K562 (cell line): ENCODE data around the gene HARS1. TPM values are rescaled to one million over a fixed set of nuclear protein-coding genes. Genes with fewer than 3 reads are reported as not detected.
A peak's percentile ranks its signal among the peaks of the same experiment; 100 is the strongest.

Experiments
- CBX1 ChIP-seq: sonication (generic); IDR thresholded peaks from 2 replicates; pipeline ENCODE4 v1.6.1; 2016; ENCODE audit warnings: antibody characterized with exemption, low read depth, mild to moderate bottlenecking
- CTBP1 ChIP-seq: fragments of 450-650 bp; IDR thresholded peaks from 2 replicates; pipeline ENCODE4 v1.6.1; 2016; ENCODE audit warnings: borderline replicate concordance
- FOXA3 ChIP-seq, 2 experiments: fragments of 450-650 bp in 1 of 2; sonication (generic) in 1 of 2; formaldehyde crosslinking; IDR thresholded peaks in 1 of 2; conservative IDR thresholded peaks in 1 of 2; 2 replicates each; pipeline versions ENCODE4 v1.4.0 to v1.8.0; 2020 to 2022; ENCODE audit warnings: mild to moderate bottlenecking in 2 of 2, missing genetic modification reagents in 1 of 2
- HMG20A ChIP-seq: fragments of 450-650 bp; formaldehyde crosslinking; conservative IDR thresholded peaks from 2 replicates; pipeline ENCODE4 v1.4.0; 2020; ENCODE audit warnings: mild to moderate bottlenecking, mixed read lengths
- HNRNPH1 ChIP-seq: fragments of 200-400 bp; formaldehyde crosslinking; optimal IDR thresholded peaks from 2 replicates; pipeline ENCODE3; 2017; ENCODE audit warnings: low read depth, mild to moderate bottlenecking, low read length, moderate library complexity
- SMAD4 ChIP-seq: fragments of 250-450 bp; sonication (Bioruptor Pico); conservative IDR thresholded peaks from 2 replicates; pipeline ENCODE4 v1.8.0; 2021; ENCODE audit warnings: inconsistent platforms, mild to moderate bottlenecking, moderate library complexity
- XRCC4 ChIP-seq: IDR thresholded peaks from one replicate; pipeline ENCODE4 v1.6.1; 2011; ENCODE audit not compliant: insufficient read depth, insufficient read length; ENCODE audit errors: extremely low read depth
- ZNF717 ChIP-seq: fragments of 250-450 bp; sonication (Bioruptor Pico); IDR thresholded peaks from 2 replicates; pipeline ENCODE4 v1.5.0; 2021
- ZNF75A ChIP-seq: fragments of 450-650 bp; formaldehyde crosslinking; IDR thresholded peaks from 2 replicates; pipeline ENCODE4 v1.4.0; 2020; ENCODE audit warnings: mild to moderate bottlenecking
- polyA plus RNA-seq, 8 experiments: library from polyadenylated mRNA; depleted of rRNA in 4 of 8; stranded (reverse) in 5 of 8; unstranded in 3 of 8; fragments of >200 nt; fragmentation: Nextera tagmentation in 2 of 8; fragmentation: Illumina TruSeq in 1 of 8; extraction: Ambion mirVana in 2 of 8; extraction: Trizol in 1 of 8; gene quantifications; 2 replicates each; pipeline versions ENCODE4 v1.2.1 to v1.2.3, GENCODE V29; 2011 to 2014; ENCODE audit warnings: inconsistent platforms in 1 of 8, missing spikeins in 1 of 8
- total RNA-seq, 7 experiments: library from RNA; depleted of rRNA in 6 of 7; stranded (reverse); fragments of >200 nt in 6 of 7; fragmentation: Illumina TruSeq in 2 of 7; extraction: Trizol in 2 of 7; gene quantifications; 2 replicates each; pipeline versions ENCODE4 v1.2.1 to v1.2.3, GENCODE V29; 2011 to 2021; ENCODE audit warnings: low replicate concordance in 1 of 7
- TF ChIP-seq, protein P1 (sequence below): fragments of 250-450 bp; sonication (Bioruptor Pico); IDR thresholded peaks from 2 replicates; pipeline ENCODE4 v1.8.0; 2021; ENCODE audit warnings: moderate library complexity, mild to moderate bottlenecking, inconsistent platforms
- TF ChIP-seq, protein P2 (sequence below): fragments of 450-650 bp; IDR thresholded peaks from 2 replicates; pipeline ENCODE4 v1.6.1; 2016; ENCODE audit warnings: mild to moderate bottlenecking
- TF ChIP-seq, protein P3 (sequence below), 2 experiments: IDR thresholded peaks; 2 replicates each; pipeline ENCODE4 v1.6.1; 2012; ENCODE audit warnings: improper control_type of control experiment in 2 of 2, low read depth in 2 of 2, low read length in 2 of 2, borderline replicate concordance in 1 of 2
- TF ChIP-seq, protein P4 (sequence below): fragments of 250-450 bp; sonication (Bioruptor Pico); IDR thresholded peaks from 2 replicates; pipeline ENCODE4 v1.4.0; 2020

Gene HARS1
- total and polyA plus RNA-seq, 9 of the 15 experiments (the other 6 are each of a cell fraction or from before 2014, with no cell fraction given): 13.5 to 88.5 (median 75.2) TPM

DNA sequence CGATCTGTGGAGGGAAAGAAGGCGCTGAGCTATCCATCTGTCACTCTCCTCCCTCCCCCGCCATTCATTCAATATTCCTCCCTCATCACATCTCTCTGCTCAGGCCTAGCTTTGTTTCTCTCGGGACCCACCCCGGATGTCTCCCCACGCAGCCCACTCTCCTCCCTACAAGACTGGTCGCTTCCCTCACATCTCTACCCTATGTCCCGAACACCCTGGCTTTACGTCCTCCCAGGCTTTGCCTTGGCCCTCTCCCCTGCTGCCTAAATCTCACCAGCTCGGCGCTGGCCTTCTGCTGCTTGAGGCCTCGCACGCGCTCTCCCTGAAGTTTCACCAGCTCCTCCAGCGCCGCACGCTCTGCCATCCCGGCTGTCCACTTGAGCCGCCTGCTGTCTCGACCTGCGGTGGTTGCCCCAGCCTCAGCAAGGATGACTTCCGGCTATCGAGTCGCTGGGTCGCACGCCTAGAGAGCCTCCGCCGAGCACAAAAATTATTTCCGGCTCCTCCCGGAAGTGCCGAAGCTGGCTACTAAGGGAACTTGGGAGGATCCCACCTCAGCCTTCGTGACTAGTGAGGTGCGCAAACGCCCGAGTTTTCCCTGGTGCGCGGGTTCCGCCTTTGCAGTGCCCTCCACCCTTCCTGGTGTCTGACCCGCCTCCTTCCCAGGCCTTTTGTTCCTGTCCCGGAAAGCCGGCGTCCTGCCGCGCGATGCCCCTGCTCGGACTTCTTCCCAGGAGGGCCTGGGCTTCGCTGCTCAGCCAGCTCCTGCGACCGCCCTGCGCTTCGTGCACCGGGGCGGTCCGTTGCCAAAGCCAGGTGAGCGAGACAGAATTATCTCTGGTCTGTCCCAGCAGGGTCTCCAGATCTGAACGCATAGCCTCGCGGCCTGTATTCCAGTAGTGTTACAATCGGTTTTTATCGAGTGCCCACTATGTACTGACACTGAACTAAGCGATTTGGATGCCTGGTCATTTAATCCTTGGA, at the start of gene HARS1, which contains the start of gene HARS2 (continued):
- TF ChIP-seq, protein P1, sequence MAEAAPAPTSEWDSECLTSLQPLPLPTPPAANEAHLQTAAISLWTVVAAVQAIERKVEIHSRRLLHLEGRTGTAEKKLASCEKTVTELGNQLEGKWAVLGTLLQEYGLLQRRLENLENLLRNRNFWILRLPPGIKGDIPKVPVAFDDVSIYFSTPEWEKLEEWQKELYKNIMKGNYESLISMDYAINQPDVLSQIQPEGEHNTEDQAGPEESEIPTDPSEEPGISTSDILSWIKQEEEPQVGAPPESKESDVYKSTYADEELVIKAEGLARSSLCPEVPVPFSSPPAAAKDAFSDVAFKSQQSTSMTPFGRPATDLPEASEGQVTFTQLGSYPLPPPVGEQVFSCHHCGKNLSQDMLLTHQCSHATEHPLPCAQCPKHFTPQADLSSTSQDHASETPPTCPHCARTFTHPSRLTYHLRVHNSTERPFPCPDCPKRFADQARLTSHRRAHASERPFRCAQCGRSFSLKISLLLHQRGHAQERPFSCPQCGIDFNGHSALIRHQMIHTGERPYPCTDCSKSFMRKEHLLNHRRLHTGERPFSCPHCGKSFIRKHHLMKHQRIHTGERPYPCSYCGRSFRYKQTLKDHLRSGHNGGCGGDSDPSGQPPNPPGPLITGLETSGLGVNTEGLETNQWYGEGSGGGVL: no peak
- TF ChIP-seq HNRNPH1 (no peak), ZNF717 (CRISPR knock-in tag) (no peak), CTBP1 (peak; percentile 77), ZNF75A (no peak), FOXA3 (CRISPR knock-in tag; conservative IDR thresholded peaks at IDR 0.05 in 1 of 2, IDR thresholded peaks at IDR 0.05 in 1 of 2) (peak in 1 of 2 experiments; percentile 26; a peak in 1 of 4 replicates), XRCC4 (no peak), SMAD4 (CRISPR knock-in tag) (peak; percentile 41; the same call in 1 of the 2 replicates), HMG20A (CRISPR knock-in tag) (no peak), CBX1 (no peak)
- TF ChIP-seq, protein P2, sequence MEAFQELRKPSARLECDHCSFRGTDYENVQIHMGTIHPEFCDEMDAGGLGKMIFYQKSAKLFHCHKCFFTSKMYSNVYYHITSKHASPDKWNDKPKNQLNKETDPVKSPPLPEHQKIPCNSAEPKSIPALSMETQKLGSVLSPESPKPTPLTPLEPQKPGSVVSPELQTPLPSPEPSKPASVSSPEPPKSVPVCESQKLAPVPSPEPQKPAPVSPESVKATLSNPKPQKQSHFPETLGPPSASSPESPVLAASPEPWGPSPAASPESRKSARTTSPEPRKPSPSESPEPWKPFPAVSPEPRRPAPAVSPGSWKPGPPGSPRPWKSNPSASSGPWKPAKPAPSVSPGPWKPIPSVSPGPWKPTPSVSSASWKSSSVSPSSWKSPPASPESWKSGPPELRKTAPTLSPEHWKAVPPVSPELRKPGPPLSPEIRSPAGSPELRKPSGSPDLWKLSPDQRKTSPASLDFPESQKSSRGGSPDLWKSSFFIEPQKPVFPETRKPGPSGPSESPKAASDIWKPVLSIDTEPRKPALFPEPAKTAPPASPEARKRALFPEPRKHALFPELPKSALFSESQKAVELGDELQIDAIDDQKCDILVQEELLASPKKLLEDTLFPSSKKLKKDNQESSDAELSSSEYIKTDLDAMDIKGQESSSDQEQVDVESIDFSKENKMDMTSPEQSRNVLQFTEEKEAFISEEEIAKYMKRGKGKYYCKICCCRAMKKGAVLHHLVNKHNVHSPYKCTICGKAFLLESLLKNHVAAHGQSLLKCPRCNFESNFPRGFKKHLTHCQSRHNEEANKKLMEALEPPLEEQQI: no peak
- TF ChIP-seq, protein P3, sequence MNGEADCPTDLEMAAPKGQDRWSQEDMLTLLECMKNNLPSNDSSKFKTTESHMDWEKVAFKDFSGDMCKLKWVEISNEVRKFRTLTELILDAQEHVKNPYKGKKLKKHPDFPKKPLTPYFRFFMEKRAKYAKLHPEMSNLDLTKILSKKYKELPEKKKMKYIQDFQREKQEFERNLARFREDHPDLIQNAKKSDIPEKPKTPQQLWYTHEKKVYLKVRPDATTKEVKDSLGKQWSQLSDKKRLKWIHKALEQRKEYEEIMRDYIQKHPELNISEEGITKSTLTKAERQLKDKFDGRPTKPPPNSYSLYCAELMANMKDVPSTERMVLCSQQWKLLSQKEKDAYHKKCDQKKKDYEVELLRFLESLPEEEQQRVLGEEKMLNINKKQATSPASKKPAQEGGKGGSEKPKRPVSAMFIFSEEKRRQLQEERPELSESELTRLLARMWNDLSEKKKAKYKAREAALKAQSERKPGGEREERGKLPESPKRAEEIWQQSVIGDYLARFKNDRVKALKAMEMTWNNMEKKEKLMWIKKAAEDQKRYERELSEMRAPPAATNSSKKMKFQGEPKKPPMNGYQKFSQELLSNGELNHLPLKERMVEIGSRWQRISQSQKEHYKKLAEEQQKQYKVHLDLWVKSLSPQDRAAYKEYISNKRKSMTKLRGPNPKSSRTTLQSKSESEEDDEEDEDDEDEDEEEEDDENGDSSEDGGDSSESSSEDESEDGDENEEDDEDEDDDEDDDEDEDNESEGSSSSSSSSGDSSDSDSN (IDR thresholded peaks at IDR 0.05; ENCODE audit: borderline replicate concordance in 1 of 2, low read depth in 2 of 2, low read length in 2 of 2): peak in 1 of 2 experiments; percentile 80; a peak in 2 of 4 replicates
- TF ChIP-seq, protein P4, sequence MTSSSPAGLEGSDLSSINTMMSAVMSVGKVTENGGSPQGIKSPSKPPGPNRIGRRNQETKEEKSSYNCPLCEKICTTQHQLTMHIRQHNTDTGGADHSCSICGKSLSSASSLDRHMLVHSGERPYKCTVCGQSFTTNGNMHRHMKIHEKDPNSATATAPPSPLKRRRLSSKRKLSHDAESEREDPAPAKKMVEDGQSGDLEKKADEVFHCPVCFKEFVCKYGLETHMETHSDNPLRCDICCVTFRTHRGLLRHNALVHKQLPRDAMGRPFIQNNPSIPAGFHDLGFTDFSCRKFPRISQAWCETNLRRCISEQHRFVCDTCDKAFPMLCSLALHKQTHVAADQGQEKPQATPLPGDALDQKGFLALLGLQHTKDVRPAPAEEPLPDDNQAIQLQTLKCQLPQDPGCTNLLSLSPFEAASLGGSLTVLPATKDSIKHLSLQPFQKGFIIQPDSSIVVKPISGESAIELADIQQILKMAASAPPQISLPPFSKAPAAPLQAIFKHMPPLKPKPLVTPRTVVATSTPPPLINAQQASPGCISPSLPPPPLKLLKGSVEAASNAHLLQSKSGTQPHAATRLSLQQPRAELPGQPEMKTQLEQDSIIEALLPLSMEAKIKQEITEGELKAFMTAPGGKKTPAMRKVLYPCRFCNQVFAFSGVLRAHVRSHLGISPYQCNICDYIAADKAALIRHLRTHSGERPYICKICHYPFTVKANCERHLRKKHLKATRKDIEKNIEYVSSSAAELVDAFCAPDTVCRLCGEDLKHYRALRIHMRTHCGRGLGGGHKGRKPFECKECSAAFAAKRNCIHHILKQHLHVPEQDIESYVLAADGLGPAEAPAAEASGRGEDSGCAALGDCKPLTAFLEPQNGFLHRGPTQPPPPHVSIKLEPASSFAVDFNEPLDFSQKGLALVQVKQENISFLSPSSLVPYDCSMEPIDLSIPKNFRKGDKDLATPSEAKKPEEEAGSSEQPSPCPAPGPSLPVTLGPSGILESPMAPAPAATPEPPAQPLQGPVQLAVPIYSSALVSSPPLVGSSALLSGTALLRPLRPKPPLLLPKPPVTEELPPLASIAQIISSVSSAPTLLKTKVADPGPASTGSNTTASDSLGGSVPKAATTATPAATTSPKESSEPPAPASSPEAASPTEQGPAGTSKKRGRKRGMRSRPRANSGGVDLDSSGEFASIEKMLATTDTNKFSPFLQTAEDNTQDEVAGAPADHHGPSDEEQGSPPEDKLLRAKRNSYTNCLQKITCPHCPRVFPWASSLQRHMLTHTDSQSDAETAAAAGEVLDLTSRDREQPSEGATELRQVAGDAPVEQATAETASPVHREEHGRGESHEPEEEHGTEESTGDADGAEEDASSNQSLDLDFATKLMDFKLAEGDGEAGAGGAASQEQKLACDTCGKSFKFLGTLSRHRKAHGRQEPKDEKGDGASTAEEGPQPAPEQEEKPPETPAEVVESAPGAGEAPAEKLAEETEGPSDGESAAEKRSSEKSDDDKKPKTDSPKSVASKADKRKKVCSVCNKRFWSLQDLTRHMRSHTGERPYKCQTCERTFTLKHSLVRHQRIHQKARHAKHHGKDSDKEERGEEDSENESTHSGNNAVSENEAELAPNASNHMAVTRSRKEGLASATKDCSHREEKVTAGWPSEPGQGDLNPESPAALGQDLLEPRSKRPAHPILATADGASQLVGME (CRISPR knock-in tag): 0 out of 2 replicates have a peak, but pooled peaks have one; percentile 54
